T-helper 17 cell (primary cell): ENCODE data around the gene KIF1C. TPM values are rescaled to one million over a fixed set of nuclear protein-coding genes. Genes with fewer than 3 reads are reported as not detected.

Experiments
- ATAC-seq: fragments of 150-1000 bp; cut with Tn5 transposase; 2 replicates; pipeline ENCODE4 v1.10.0; 2021; ENCODE audit warnings: mild to moderate bottlenecking, moderate library complexity
- DNase-seq, 3 donors: peaks; one replicate each; pipeline versions ENCODE4 v3.0.0 to v3.0.0-alpha.2; 2020 to 2021
- H3K9me3 ChIP-seq: one replicate; pipeline ENCODE4 v1.7.0; 2013; ENCODE audit warnings: low read length, mild to moderate bottlenecking; ENCODE audit not compliant: control insufficient read depth, poor library complexity, severe bottlenecking
- H3K27ac Mint-ChIP-seq: one replicate; pipeline ENCODE4 v1.8.0; 2022; ENCODE audit warnings: mild to moderate bottlenecking, moderate library complexity, mixed read lengths
- H3K27me3 Mint-ChIP-seq: one replicate; pipeline ENCODE4 v1.8.0; 2022; ENCODE audit warnings: mixed read lengths
- H3K36me3 Mint-ChIP-seq: one replicate; pipeline ENCODE4 v1.8.0; 2022; ENCODE audit warnings: low read depth, mixed read lengths
- H3K4me1 Mint-ChIP-seq: one replicate; pipeline ENCODE4 v1.8.0; 2022; ENCODE audit warnings: mild to moderate bottlenecking, mixed read lengths
- H3K4me3 Mint-ChIP-seq: one replicate; pipeline ENCODE4 v1.8.0; 2022; ENCODE audit warnings: mild to moderate bottlenecking, moderate library complexity, mixed read lengths
- total RNA-seq, 4 donors: library from RNA in 2 of 4; stranded (reverse) in 2 of 4; gene quantifications; one replicate each; pipeline ENCODE4 v1.2.3 and lab custom pipeline; 2022 to 2026

KIF1C gene
- total RNA-seq, 2 donors from 2014 or later, result 15.4 to 19.3 TPM

- no peaks in the 10 kb centered on the region for H3K9me3 ChIP-seq
- Mint-ChIP-seq H3K4me1 (peaks cover 8% of the 10 kb centered on the region), H3K36me3 (peaks cover 2% of the 10 kb centered on the region), H3K4me3 (no peak overlapping the region), H3K27me3 (no peaks in the 10 kb centered on the region), H3K27ac (no peak overlapping the region)
- no peak for DNase-seq
- ATAC-seq, result no peak
Measured at GRCh38 chr17:4959261-4959965, 38.3 kb upstream of the KIF1C start.

- Mint-ChIP-seq H3K4me1 (peaks cover 8% of the 10 kb centered on the region), H3K27me3 (no peaks in the 10 kb centered on the region), H3K4me3 (no peak overlapping the region), H3K27ac (peak overlapping the region; percentile 78), H3K36me3 (peaks cover 2% of the 10 kb centered on the region)
- ATAC-seq (no peak), DNase-seq (no peak)
- H3K9me3 ChIP-seq, result no peaks in the 10 kb centered on the region
Measured at GRCh38 chr17:4960279-4960922, 37.3 kb upstream of the KIF1C start.

GRCh38 chr17:4965311-4965986, 32.3 kb upstream of the KIF1C start:
- H3K27ac Mint-ChIP-seq, result peak overlapping the region; percentile 14
- H3K36me3 Mint-ChIP-seq, result peaks cover 2% of the 10 kb centered on the region
- H3K9me3 ChIP-seq, result no peaks in the 10 kb centered on the region
- no peak for ATAC-seq
- no peak for DNase-seq
- H3K4me3 Mint-ChIP-seq, result no peak overlapping the region
- H3K4me1 Mint-ChIP-seq, result peaks cover 9% of the 10 kb centered on the region
- H3K27me3 Mint-ChIP-seq, result no peaks in the 10 kb centered on the region

GRCh38 chr17:4966844-4967538, 30.8 kb upstream of the KIF1C start:
- H3K9me3 ChIP-seq, result no peaks in the 10 kb centered on the region
- ATAC-seq (peak; percentile 87), DNase-seq (peak; percentile 77 to 89 (median 78))
- H3K4me1 Mint-ChIP-seq, result peaks cover 17% of the 10 kb centered on the region
- H3K36me3 Mint-ChIP-seq, result peaks cover 3% of the 10 kb centered on the region
- no peak overlapping the region for H3K27ac Mint-ChIP-seq
- H3K27me3 Mint-ChIP-seq, result no peaks in the 10 kb centered on the region
- no peak overlapping the region for H3K4me3 Mint-ChIP-seq

GRCh38 chr17:4967539-4968485, 29.9 kb upstream of the KIF1C start, which contains the start of gene SPAG7:
TSS of gene SPAG7 (minus strand) at chr17:4967817. CDS start at chr17:4967804, 13 bp downstream.
- DNase-seq, result peak; percentile 86 to 89 (median 89)
- H3K27ac Mint-ChIP-seq, result no peak within 1 kb of the TSS
- peaks cover 3% of the 10 kb centered on the region for H3K36me3 Mint-ChIP-seq
- H3K4me1 Mint-ChIP-seq, result peaks cover 17% of the 10 kb centered on the region
- H3K9me3 ChIP-seq, result no peaks in the 10 kb centered on the region
- no peak within 1 kb of the TSS for H3K4me3 Mint-ChIP-seq
- peak; percentile 74 for ATAC-seq
- H3K27me3 Mint-ChIP-seq, result no peaks in the 10 kb centered on the region

GRCh38 chr17:4968486-4969046, 29.2 kb upstream of the KIF1C start:
- no peak overlapping the region for H3K27ac Mint-ChIP-seq

GRCh38 chr17:4969047-4969550, 28.7 kb upstream of the KIF1C start:
- no peak for ATAC-seq
- Mint-ChIP-seq H3K36me3 (peaks cover 5% of the 10 kb centered on the region), H3K4me3 (no peak overlapping the region)

More at GRCh38 chr17:4968486-4969046, 29.2 kb upstream of the KIF1C start:
- Mint-ChIP-seq H3K4me3 (no peak overlapping the region), H3K36me3 (peaks cover 5% of the 10 kb centered on the region), H3K27me3 (no peaks in the 10 kb centered on the region), H3K4me1 (peaks cover 17% of the 10 kb centered on the region)
- ATAC-seq (no peak), DNase-seq (no peak)
- no peaks in the 10 kb centered on the region for H3K9me3 ChIP-seq

GRCh38 chr17:4969551-4970173, 28.1 kb upstream of the KIF1C start:
- DNase-seq (no peak), ATAC-seq (no peak)
- H3K36me3 Mint-ChIP-seq, result peaks cover 5% of the 10 kb centered on the region
- H3K4me1 Mint-ChIP-seq, result peaks cover 17% of the 10 kb centered on the region
- no peak overlapping the region for H3K27ac Mint-ChIP-seq
- no peaks in the 10 kb centered on the region for H3K9me3 ChIP-seq
- H3K27me3 Mint-ChIP-seq, result no peaks in the 10 kb centered on the region
- H3K4me3 Mint-ChIP-seq, result no peak overlapping the region

More at GRCh38 chr17:4969047-4969550, 28.7 kb upstream of the KIF1C start:
- Mint-ChIP-seq H3K27ac (no peak overlapping the region), H3K4me1 (peaks cover 18% of the 10 kb centered on the region), H3K27me3 (no peaks in the 10 kb centered on the region)
- DNase-seq, result no peak
- H3K9me3 ChIP-seq, result no peaks in the 10 kb centered on the region

GRCh38 chr17:4970273-4970672, 27.5 kb upstream of the KIF1C start:
- DNase-seq (no peak), ATAC-seq (no peak)
- Mint-ChIP-seq H3K27me3 (no peaks in the 10 kb centered on the region), H3K4me3 (no peak overlapping the region), H3K4me1 (peaks cover 21% of the 10 kb centered on the region), H3K36me3 (peaks cover 9% of the 10 kb centered on the region), H3K27ac (no peak overlapping the region)
- H3K9me3 ChIP-seq, result no peaks in the 10 kb centered on the region

- H3K36me3 Mint-ChIP-seq, result peaks cover 14% of the 10 kb centered on the region
- H3K27me3 Mint-ChIP-seq, result no peaks in the 10 kb centered on the region
- no peak overlapping the region for H3K4me3 Mint-ChIP-seq
- no peak overlapping the region for H3K27ac Mint-ChIP-seq
- H3K4me1 Mint-ChIP-seq, result peaks cover 18% of the 10 kb centered on the region
- DNase-seq (no peak), ATAC-seq (no peak)
- no peaks in the 10 kb centered on the region for H3K9me3 ChIP-seq
Measured at GRCh38 chr17:4971826-4972225, 25.9 kb upstream of the KIF1C start.

GRCh38 chr17:4972322-4972721, 25.4 kb upstream of the KIF1C start:
- H3K36me3 Mint-ChIP-seq, result peaks cover 14% of the 10 kb centered on the region
- peaks cover 18% of the 10 kb centered on the region for H3K4me1 Mint-ChIP-seq
- H3K27ac Mint-ChIP-seq, result no peak overlapping the region

More at GRCh38 chr17:4972322-4972721, 25.4 kb upstream of the KIF1C start:
- H3K4me3 Mint-ChIP-seq, result no peak overlapping the region
- ATAC-seq, result no peak
- H3K27me3 Mint-ChIP-seq, result no peaks in the 10 kb centered on the region
- no peaks in the 10 kb centered on the region for H3K9me3 ChIP-seq
- no peak for DNase-seq
